Endothelial cell of umbilical vein (primary cell): ENCODE results near the gene KYAT1. TPM values are rescaled to one million over a fixed set of nuclear protein-coding genes. Genes with fewer than 3 reads are reported as not detected.

ENCODE experiments used
- BruUV-seq: library from RNA; stranded (reverse); fragments of 400-500 nt; replicated peaks from 2 replicates; lab custom pipeline; 2021; lab: Mats Ljungman, UMichigan
- CTCF ChIA-PET: fragments of 300-600, 350-600 bp; sonication (Branson Sonifier 250); formaldehyde crosslinking; loops from one replicate; lab custom pipeline; 2021; ENCODE audit warnings: antibody characterized with exemption, inconsistent platforms; lab: Charles Lee
- POLR2A ChIA-PET: fragments of 300-600, 350-600 bp; sonication (Branson Sonifier 250); formaldehyde crosslinking; loops from one replicate; lab custom pipeline; 2021; ENCODE audit warnings: antibody characterized with exemption, inconsistent platforms; lab: Charles Lee
- DNase-seq: peaks from one replicate; pipeline ENCODE4 v3.0.0-alpha.2; 2011; ENCODE audit warnings: low read depth, low spot score
- FAIRE-seq: peaks from 2 replicates; lab custom pipeline; 2011; peaks lifted over from hg19 to GRCh38; lab: Jason Lieb, UNC
- H2AFZ ChIP-seq: 2 replicates; pipeline ENCODE4 v1.6.0; 2012; ENCODE audit warnings: low read depth, low read length, control low read depth, inconsistent platforms
- H3K27ac ChIP-seq: 2 replicates; pipeline ENCODE4 v1.5.1; 2011; ENCODE audit warnings: low read depth, mild to moderate bottlenecking, control low read depth, low read length, moderate library complexity; ENCODE audit not compliant: insufficient read depth
- H3K27me3 ChIP-seq, 2 experiments: 2 replicates each; pipeline versions ENCODE4 v1.6.0 to v1.6.1; 2011; ENCODE audit warnings: low read length in 2 of 2, mixed read lengths in 1 of 2; ENCODE audit not compliant: control insufficient read depth in 2 of 2, insufficient read depth in 2 of 2
- H3K36me3 ChIP-seq, 2 experiments: 2 replicates in 1 of 2; 3 replicates in 1 of 2; pipeline ENCODE4 v1.5.1; 2011; ENCODE audit warnings: low read length in 2 of 2, mild to moderate bottlenecking in 1 of 2, moderate library complexity in 1 of 2; ENCODE audit not compliant: control insufficient read depth in 2 of 2, insufficient read depth in 2 of 2; ENCODE audit errors: extremely low read depth in 1 of 2
- H3K4me1 ChIP-seq: 3 replicates; pipeline ENCODE4 v1.5.1; 2011; ENCODE audit warnings: mild to moderate bottlenecking, low read length; ENCODE audit not compliant: control insufficient read depth, insufficient read depth; ENCODE audit errors: extremely low read depth
- H3K4me2 ChIP-seq: 2 replicates; pipeline ENCODE4 v1.6.1; 2011; ENCODE audit warnings: low read length, control low read depth, mixed read lengths; ENCODE audit not compliant: insufficient read depth
- H3K4me3 ChIP-seq, 3 experiments: fragments of 200-600 bp in 1 of 3; sonication (generic), shearing (Covaris generic) in 1 of 3; replicated peaks in 1 of 3; 2 replicates each; pipeline ENCODE4 v1.5.1; 2011 to 2016; ENCODE audit warnings: control low read depth in 3 of 3, low read length in 3 of 3, mild to moderate bottlenecking in 2 of 3, inconsistent platforms in 1 of 3, low read depth in 1 of 3, moderate library complexity in 1 of 3; ENCODE audit not compliant: insufficient read depth in 1 of 3
- H3K79me2 ChIP-seq: 2 replicates; pipeline ENCODE4 v1.6.0; 2012; ENCODE audit warnings: low read length, inconsistent platforms; ENCODE audit not compliant: control insufficient read depth, insufficient read depth
- H3K9ac ChIP-seq: replicated peaks from 2 replicates; pipeline ENCODE3; 2011; ENCODE audit warnings: low read length, control low read depth; ENCODE audit not compliant: insufficient read depth; ENCODE audit errors: extremely low read depth
- H3K9me1 ChIP-seq: replicated peaks from 3 replicates; pipeline ENCODE4 v1.6.0; 2011; ENCODE audit warnings: mild to moderate bottlenecking, low read length; ENCODE audit not compliant: control insufficient read depth, insufficient read depth; ENCODE audit errors: extremely low read depth
- H3K9me3 ChIP-seq: replicated peaks from 2 replicates; pipeline ENCODE4 v1.5.1; 2012; ENCODE audit warnings: low read length, inconsistent platforms; ENCODE audit not compliant: control insufficient read depth, insufficient read depth
- H4K20me1 ChIP-seq: replicated peaks from 2 replicates; pipeline ENCODE3; 2011; ENCODE audit warnings: mild to moderate bottlenecking, low read length; ENCODE audit not compliant: control insufficient read depth, insufficient read depth; ENCODE audit errors: extremely low read depth
- CTCF ChIP-seq, 2 donors: IDR thresholded peaks; 1 replicate in 1 of 2; 2 replicates in 1 of 2; pipeline ENCODE4 v1.5.1; 2011; ENCODE audit warnings: low read length in 2 of 2, mild to moderate bottlenecking in 2 of 2, moderate library complexity in 2 of 2, control low read depth in 1 of 2, inconsistent platforms in 1 of 2, low read depth in 1 of 2; ENCODE audit not compliant: insufficient read depth in 1 of 2; ENCODE audit errors: extremely low read depth in 1 of 2
- EZH2 ChIP-seq: IDR thresholded peaks from 2 replicates; pipeline ENCODE4 v1.6.1; 2012; ENCODE audit warnings: borderline replicate concordance, low read depth, mild to moderate bottlenecking, moderate library complexity, low read length, inconsistent platforms; ENCODE audit not compliant: severe bottlenecking
- FOS ChIP-seq: IDR thresholded peaks from 2 replicates; pipeline ENCODE4 v1.6.1; 2011; ENCODE audit warnings: mild to moderate bottlenecking, low read length, moderate library complexity, borderline replicate concordance; ENCODE audit not compliant: insufficient read depth
- GATA2 ChIP-seq: IDR thresholded peaks from 2 replicates; pipeline ENCODE4 v1.7.0; 2011; ENCODE audit warnings: low read depth, mild to moderate bottlenecking, moderate library complexity, mixed read lengths, low read length; ENCODE audit not compliant: insufficient read length, insufficient read depth
- JUN ChIP-seq: IDR thresholded peaks from 2 replicates; pipeline ENCODE4 v1.6.1; 2011; ENCODE audit warnings: borderline replicate concordance, low read depth; ENCODE audit not compliant: insufficient read length, insufficient read depth
- MAX ChIP-seq: IDR thresholded peaks from 2 replicates; pipeline ENCODE4 v1.6.1; 2011; ENCODE audit not compliant: insufficient read depth, insufficient read length
- MYC ChIP-seq: IDR thresholded peaks from one replicate; pipeline ENCODE4 v1.6.1; 2011; ENCODE audit warnings: mild to moderate bottlenecking, low read depth, low read length
- POLR2A ChIP-seq: IDR thresholded peaks from 2 replicates; pipeline ENCODE4 v1.6.1; 2012; ENCODE audit warnings: low read depth, mild to moderate bottlenecking, control low read depth, low read length
- POLR2AphosphoS5 ChIP-seq: IDR thresholded peaks from 2 replicates; pipeline ENCODE4 v1.6.1; 2012; ENCODE audit warnings: low read depth, mild to moderate bottlenecking, control low read depth, low read length, moderate library complexity; ENCODE audit not compliant: insufficient read depth
- dilution Hi-C: fragments of 300-500 bp; cut with MboI; formaldehyde crosslinking; loops from one replicate; pipeline ENCODE4 v1.15.0; 2019; ENCODE audit warnings: low sequenced_read_pairs; ENCODE audit not compliant: extremely low pct_ligation_motif_present
- intact Hi-C: fragments of 100-400 bp; cut with micrococcal nuclease; formaldehyde crosslinking; loops from one replicate; pipeline ENCODE4 v1.10.0; 2022
- polyA plus RNA-seq, 4 experiments: library from polyadenylated mRNA; depleted of rRNA in 3 of 4; stranded (reverse) in 3 of 4; unstranded in 1 of 4; fragments of >200 nt; gene quantifications; 2 replicates each; pipeline versions ENCODE4 v1.2.1 to v1.2.3, GENCODE V29; 2011 to 2012; ENCODE audit warnings: missing spikeins in 1 of 4
- total RNA-seq: library from RNA; stranded (reverse); gene quantifications from 2 replicates; pipeline ENCODE4 v1.2.3, GENCODE V29; 2021

The KYAT1 gene
- total and polyA plus RNA-seq, 2 donors (not counting 3 experiments of a cell fraction or from before 2014, with no cell fraction given), result 7.2 to 9.6 TPM

GRCh38 chr9:128840524-128840923 is 41.2 kb downstream of the KYAT1 start:
- Histone ChIP-seq H3K4me3 (no peak overlapping the region), H4K20me1 (no peaks in the 10 kb centered on the region), H3K27ac (no peak overlapping the region), H3K9me1 (no peaks in the 10 kb centered on the region), H3K9me3 (no peaks in the 10 kb centered on the region), H2AFZ (no peak overlapping the region), H3K79me2 (no peaks in the 10 kb centered on the region), H3K9ac (no peak overlapping the region), H3K4me1 (no peaks in the 10 kb centered on the region), H3K36me3 (peaks cover 0 to 3% of the 10 kb centered on the region in 2 experiments), H3K4me2 (no peak overlapping the region), H3K27me3 (no peaks in the 10 kb centered on the region)
- intact Hi-C loops (no loop called here), dilution Hi-C loops (no loop called here)
- FAIRE-seq (no peak), DNase-seq (no peak)
- no peak for TF ChIP-seq JUN
- no peak for TF ChIP-seq MAX
- TF ChIP-seq EZH2, result no peak
- no peak for TF ChIP-seq CTCF (IDR thresholded peaks at IDR 0.05; ENCODE audit: extremely low read depth in 1 of 2, insufficient read depth in 1 of 2, low read depth in 1 of 2, low read length in 2 of 2)
- TF ChIP-seq MYC, result no peak
- TF ChIP-seq POLR2AphosphoS5, result no peak
- TF ChIP-seq GATA2, result no peak
- no peak for TF ChIP-seq FOS
- TF ChIP-seq POLR2A, result no peak
- CTCF ChIA-PET, result interaction anchor here (0.7 kb wide), 1 partner anchor 13 kb away, joined by 5 read pairs; no protein-coding TSS in a partner anchor
- no TSS peak for BruUV-seq
- POLR2A ChIA-PET, result interaction anchor here (0.7 kb wide), 1 partner anchor 1775 kb away, joined by 3 read pairs; no protein-coding TSS in a partner anchor
